ENCODE data around the gene TEX47. TPM values are rescaled to one million over a fixed set of nuclear protein-coding genes. Genes with fewer than 3 reads are reported as not detected.

TEX47 gene
- total RNA-seq, 1 donor from 2014 or later: not detected

GRCh38 chr7:88746126-88746525 lies 49.4 kb downstream of the TEX47 start:
- DNase-seq (ENCODE audit: low spot score): no peak

Other genes with a start within 250 kb of the TEX47 start
- not detected for gene ZNF804B, start 36.0 kb downstream of the TEX47 start, total RNA-seq

Measured in mucosa of gallbladder (tissue), 1 donor.